A673 (cell line): ENCODE results near the gene MYLK. TPM values are rescaled to one million over a fixed set of nuclear protein-coding genes. Genes with fewer than 3 reads are reported as not detected.
A peak's percentile ranks its signal among the peaks of the same experiment; 100 is the strongest.

Experiments used
- BruUV-seq: library from RNA; stranded (reverse); fragments of 400-500 nt; replicated peaks from 2 replicates; lab custom pipeline; 2021; lab: Mats Ljungman, UMichigan
- CTCF ChIA-PET: fragments of 300-600 bp; sonication (Branson Sonifier 250); formaldehyde crosslinking; loops from one replicate; lab custom pipeline; 2022; ENCODE audit warnings: antibody characterized with exemption; lab: Charles Lee
- POLR2A ChIA-PET: fragments of 300-600 bp; sonication (Branson Sonifier 250); formaldehyde crosslinking; loops from one replicate; lab custom pipeline; 2022; ENCODE audit warnings: antibody characterized with exemption; ENCODE audit not compliant: low non-redundant PET; lab: Charles Lee
- DNase-seq: peaks from one replicate; pipeline ENCODE4 v3.0.0-alpha.2; 2015; ENCODE audit warnings: low spot score
- H3K27ac ChIP-seq: fragments of 200-600 bp; sonication (generic); 2 replicates; pipeline ENCODE4 v1.5.1; 2016; ENCODE audit warnings: mixed run types, low read depth, mild to moderate bottlenecking, mixed read lengths, antibody characterized with exemption, low read length; ENCODE audit not compliant: poor library complexity, severe bottlenecking
- H3K27me3 ChIP-seq: fragments of 200-600 bp; sonication (generic); replicated peaks from 2 replicates; pipeline ENCODE4 v1.6.1; 2017; ENCODE audit warnings: mixed run types, low read depth, mild to moderate bottlenecking, mixed read lengths, antibody characterized with exemption, low read length; ENCODE audit not compliant: insufficient read depth, poor library complexity
- H3K36me3 ChIP-seq: fragments of 200-600 bp; sonication (generic); 2 replicates; pipeline ENCODE4 v1.6.1; 2016; ENCODE audit warnings: mixed run types, mild to moderate bottlenecking, mixed read lengths, antibody characterized with exemption, low read length; ENCODE audit not compliant: insufficient read depth, poor library complexity, severe bottlenecking
- H3K4me1 ChIP-seq: fragments of 200-600 bp; sonication (generic); 2 replicates; pipeline ENCODE4 v1.6.1; 2017; ENCODE audit warnings: mixed run types, mild to moderate bottlenecking, mixed read lengths, antibody characterized with exemption, low read length; ENCODE audit not compliant: insufficient read depth, poor library complexity, severe bottlenecking
- H3K4me3 ChIP-seq: fragments of 200-600 bp; sonication (generic); 2 replicates; pipeline ENCODE4 v1.5.1; 2016; ENCODE audit warnings: low read depth, mixed run types, mild to moderate bottlenecking, mixed read lengths, low read length; ENCODE audit not compliant: poor library complexity, severe bottlenecking
- H3K9me3 ChIP-seq: fragments of 200-600 bp; sonication (generic); 2 replicates; pipeline ENCODE4 v1.6.1; 2016; ENCODE audit warnings: mixed run types, low read depth, mild to moderate bottlenecking, mixed read lengths, antibody characterized with exemption, low read length; ENCODE audit not compliant: poor library complexity, severe bottlenecking
- CTCF ChIP-seq: fragments of 300-800, 200-600 bp; sonication (generic); conservative IDR thresholded peaks from 2 replicates; pipeline ENCODE4 v1.5.1; 2017; ENCODE audit warnings: low read depth, mild to moderate bottlenecking, antibody characterized with exemption, low read length, moderate library complexity, mixed read lengths
- EZH2 ChIP-seq: fragments of 200-600 bp; sonication (generic); IDR thresholded peaks from 2 replicates; pipeline ENCODE4 v1.6.1; 2017; ENCODE audit warnings: borderline replicate concordance, low read depth, mild to moderate bottlenecking, mixed read lengths, antibody characterized with exemption, low read length; ENCODE audit not compliant: poor library complexity, severe bottlenecking
- intact Hi-C: fragments of 100-400 bp; cut with micrococcal nuclease; formaldehyde crosslinking; loops from one replicate; pipeline ENCODE4 v1.10.0; 2022; ENCODE audit not compliant: unreplicated experiment
- total RNA-seq: library from RNA; stranded (reverse); gene quantifications from 2 replicates; pipeline ENCODE4 v1.2.3, GENCODE V29; 2021

Gene MYLK
- total RNA-seq, 1 experiment from 2014 or later: 3.9 TPM

- CTCF ChIA-PET: no interaction called here
- TF ChIP-seq EZH2 (no peak), CTCF (no peak)
- intact Hi-C loops: no loop called here
Observed at GRCh38 chr3:123725652-123726400, 158.3 kb downstream of the MYLK start.

GRCh38 chr3:123724306-123724705 lies 159.8 kb downstream of the MYLK start:
- no TSS peak for BruUV-seq
- POLR2A ChIA-PET: no interaction called here
- no peak for TF ChIP-seq EZH2
- no peak for TF ChIP-seq CTCF
- Histone ChIP-seq H3K9me3 (no peaks in the 10 kb centered on the region), H3K4me3 (no peak overlapping the region), H3K27ac (no peak overlapping the region), H3K36me3 (no peaks in the 10 kb centered on the region), H3K4me1 (no peaks in the 10 kb centered on the region), H3K27me3 (no peaks in the 10 kb centered on the region)
- intact Hi-C loops: no loop called here
- CTCF ChIA-PET: interaction anchor here (0.6 to 1.5 kb wide), 14 partner anchors 9 to 835 kb away, joined by 3 to 12 read pairs (median 3); no protein-coding TSS in a partner anchor
- peak; percentile 34 for DNase-seq

More at GRCh38 chr3:123725652-123726400, 158.3 kb downstream of the MYLK start:
- peak; percentile 15 for DNase-seq
- Histone ChIP-seq H3K36me3 (no peaks in the 10 kb centered on the region), H3K9me3 (no peaks in the 10 kb centered on the region), H3K27ac (no peak overlapping the region), H3K4me1 (no peaks in the 10 kb centered on the region), H3K4me3 (no peak overlapping the region), H3K27me3 (no peaks in the 10 kb centered on the region)
- POLR2A ChIA-PET: no interaction called here
- BruUV-seq: no TSS peak

GRCh38 chr3:123723522-123724168 lies 160.5 kb downstream of the MYLK start:
- intact Hi-C loops: no loop called here
- H3K27ac ChIP-seq: no peak overlapping the region
- TF ChIP-seq EZH2 (no peak), CTCF (peak; percentile 85)

More at GRCh38 chr3:123723522-123724168, 160.5 kb downstream of the MYLK start:
- BruUV-seq: no TSS peak
- ChIA-PET CTCF (interaction anchor here (0.6 to 1.5 kb wide), 15 partner anchors 10 to 836 kb away, joined by 3 to 12 read pairs (median 3); no protein-coding TSS in a partner anchor), POLR2A (no interaction called here)
- DNase-seq: peak; percentile 91
- Histone ChIP-seq H3K4me1 (no peaks in the 10 kb centered on the region), H3K9me3 (no peaks in the 10 kb centered on the region), H3K4me3 (no peak overlapping the region), H3K36me3 (no peaks in the 10 kb centered on the region), H3K27me3 (no peaks in the 10 kb centered on the region)
